ENCODE results near the gene TSR3. TPM values are rescaled to one million over a fixed set of nuclear protein-coding genes. Genes with fewer than 3 reads are reported as not detected.

Gene TSR3
- total RNA-seq, 4 donors from 2014 or later: 15.9 to 101 (median 30.8) TPM

GRCh38 chr16:1337486-1337885 lies 14.2 kb downstream of the TSR3 start:
- peaks cover 8 to 18% of the 10 kb centered on the region in 2 donors for H3K27me3 ChIP-seq
- TF ChIP-seq POLR2A (IDR thresholded peaks at IDR 0.05) (no peak), CTCF (IDR thresholded peaks at IDR 0.05) (no peak)

GRCh38 chr16:1336619-1337018 lies 15.1 kb downstream of the TSR3 start:
- intact Hi-C loops (cut with DNase I; ENCODE audit: low total_unique reads): no loop called here
- no peaks in the 10 kb centered on the region for H3K9me3 ChIP-seq
- peaks cover 0 to 9% of the 10 kb centered on the region in 2 donors for H3K4me1 ChIP-seq
- peaks cover 8 to 15% of the 10 kb centered on the region in 2 donors for H3K27me3 ChIP-seq
- TF ChIP-seq CTCF (IDR thresholded peaks at IDR 0.05) (no peak), POLR2A (IDR thresholded peaks at IDR 0.05) (no peak)
- no peak for DNase-seq
- no peak overlapping the region for H3K27ac ChIP-seq
- H3K36me3 ChIP-seq: no peaks in the 10 kb centered on the region
- no peak overlapping the region for H3K4me3 ChIP-seq

More at GRCh38 chr16:1337486-1337885, 14.2 kb downstream of the TSR3 start:
- DNase-seq: no peak
- Histone ChIP-seq H3K4me3 (no peak overlapping the region), H3K4me1 (peaks cover 0 to 9% of the 10 kb centered on the region in 2 donors), H3K9me3 (no peaks in the 10 kb centered on the region), H3K27ac (no peak overlapping the region), H3K36me3 (no peaks in the 10 kb centered on the region)
- intact Hi-C loops (cut with DNase I; ENCODE audit: low total_unique reads): no loop called here

GRCh38 chr16:1335996-1336395 lies 15.7 kb downstream of the TSR3 start:
- H3K4me3 ChIP-seq: no peak overlapping the region
- no peaks in the 10 kb centered on the region for H3K9me3 ChIP-seq
- peaks cover 8 to 15% of the 10 kb centered on the region in 2 donors for H3K27me3 ChIP-seq
- H3K27ac ChIP-seq: no peak overlapping the region
- no peaks in the 10 kb centered on the region for H3K36me3 ChIP-seq
- DNase-seq: no peak
- peaks cover 0 to 9% of the 10 kb centered on the region in 2 donors for H3K4me1 ChIP-seq
- TF ChIP-seq POLR2A (IDR thresholded peaks at IDR 0.05) (no peak), CTCF (IDR thresholded peaks at IDR 0.05) (no peak)
- intact Hi-C loops (cut with DNase I; ENCODE audit: low total_unique reads): no loop called here

GRCh38 chr16:1335211-1335971 lies 16.3 kb downstream of the TSR3 start:
- Histone ChIP-seq H3K4me1 (peaks cover 0 to 9% of the 10 kb centered on the region in 2 donors), H3K9me3 (peaks cover 0 to 2% of the 10 kb centered on the region in 2 donors), H3K36me3 (no peaks in the 10 kb centered on the region), H3K27ac (no peak overlapping the region), H3K4me3 (no peak overlapping the region), H3K27me3 (peaks cover 8 to 15% of the 10 kb centered on the region in 2 donors)
- TF ChIP-seq POLR2A (IDR thresholded peaks at IDR 0.05): no peak
- no peak for TF ChIP-seq CTCF (IDR thresholded peaks at IDR 0.05)
- intact Hi-C loops (cut with DNase I; ENCODE audit: low total_unique reads): no loop called here
- DNase-seq: no peak

- TF ChIP-seq CTCF (IDR thresholded peaks at IDR 0.05): no peak
- no peak for TF ChIP-seq POLR2A (IDR thresholded peaks at IDR 0.05)
- Histone ChIP-seq H3K4me1 (peaks cover 0 to 9% of the 10 kb centered on the region in 2 donors), H3K36me3 (no peaks in the 10 kb centered on the region), H3K9me3 (peaks cover 0 to 4% of the 10 kb centered on the region in 2 donors), H3K27ac (no peak overlapping the region), H3K27me3 (peaks cover 8 to 15% of the 10 kb centered on the region in 2 donors), H3K4me3 (no peak overlapping the region)
- intact Hi-C loops (cut with DNase I; ENCODE audit: low total_unique reads): no loop called here
- DNase-seq: no peak
Measured at GRCh38 chr16:1334739-1335138, 16.9 kb downstream of the TSR3 start.
